HG03095 (cell line): ENCODE data around the gene SLC66A3.

Source experiments
- ATAC-seq: cut with Tn5 transposase; IDR thresholded peaks from one replicate; pipeline ENCODE4 v1.9.1; 2021; ENCODE audit warnings: moderate library complexity; ENCODE audit not compliant: unreplicated experiment

SLC66A3 gene

DNA sequence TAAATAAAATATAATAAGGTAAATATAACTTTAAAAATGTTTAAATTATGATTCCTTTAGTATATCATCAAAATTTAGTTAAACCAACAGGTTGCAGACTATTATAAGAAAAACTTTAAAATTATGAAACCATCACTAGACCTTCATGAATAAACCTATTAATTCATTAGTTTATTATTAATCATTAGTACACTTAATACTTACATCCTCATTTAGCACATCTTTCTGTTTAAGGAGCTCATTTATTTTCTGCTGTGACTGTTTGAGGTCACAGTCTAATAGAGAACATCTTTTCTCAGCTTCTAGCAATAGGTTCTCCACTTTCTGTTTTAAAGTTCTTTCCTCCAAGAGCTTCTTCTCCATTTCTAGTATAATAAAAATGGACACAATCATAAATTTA lies 52.8 kb downstream of the SLC66A3 start:
- ATAC-seq: no peak

DNA sequence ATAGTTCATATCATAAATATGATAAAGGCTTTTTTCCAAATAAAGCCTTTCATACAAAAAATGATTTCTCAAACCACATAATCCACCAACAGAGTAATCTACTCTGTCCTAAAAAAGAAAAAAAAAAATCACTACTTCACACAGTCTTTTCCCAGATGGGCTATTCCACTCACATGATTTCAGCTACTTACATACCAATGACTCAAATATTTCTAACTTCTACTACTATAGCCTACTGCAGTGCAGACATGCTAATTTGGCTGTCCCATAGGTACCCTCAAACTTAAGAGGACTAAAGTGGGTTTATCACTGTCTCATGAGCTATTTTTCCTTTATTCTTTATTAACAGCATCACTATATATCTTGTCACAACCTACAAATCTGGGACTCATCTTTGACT lies 57.4 kb downstream of the SLC66A3 start:
- no peak for ATAC-seq

DNA sequence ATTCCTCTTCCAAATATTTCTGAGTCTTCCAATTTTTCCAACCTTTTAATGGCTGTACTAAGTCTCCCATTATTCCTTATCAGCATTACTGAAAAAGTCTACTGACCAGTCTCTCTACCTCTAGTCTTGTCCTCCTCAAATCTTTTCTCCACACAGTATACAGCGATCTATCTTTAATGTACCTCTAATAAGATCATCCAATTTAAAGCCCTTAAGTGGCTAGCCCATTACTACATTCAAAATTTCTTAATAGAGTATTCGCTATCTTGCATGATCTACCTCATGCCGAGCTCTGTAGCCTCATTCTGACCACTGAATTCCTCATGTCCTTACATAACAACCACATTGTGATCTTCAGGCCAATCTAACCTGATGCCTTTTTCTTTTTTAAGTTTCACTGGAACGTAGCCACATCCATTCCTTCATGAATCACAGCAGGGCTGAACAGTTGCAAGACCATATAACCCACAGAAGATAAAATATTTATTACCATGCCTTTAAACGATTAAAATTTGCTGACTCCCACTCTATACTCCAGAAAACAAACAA lies 57.9 kb downstream of the SLC66A3 start:
- no peak for ATAC-seq

DNA sequence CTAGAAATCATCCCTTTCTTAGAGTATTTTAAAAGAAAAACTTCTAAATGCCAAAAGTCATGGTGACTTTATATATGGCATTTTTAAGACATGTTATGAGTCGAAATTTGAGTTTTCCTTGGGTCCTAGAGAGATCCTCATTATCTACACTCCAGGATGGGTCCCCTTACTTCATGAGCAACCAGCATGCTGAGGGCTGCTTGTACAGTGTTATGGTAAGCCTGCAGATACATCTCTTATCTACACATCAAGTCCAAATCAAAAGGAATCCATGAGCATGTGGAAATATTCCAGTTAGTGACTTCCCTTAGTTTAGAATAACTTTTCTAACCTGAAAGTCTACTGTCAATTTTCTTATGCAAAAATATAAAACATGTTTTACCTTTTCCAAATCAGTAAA lies 58.7 kb downstream of the SLC66A3 start:
- no peak for ATAC-seq

DNA sequence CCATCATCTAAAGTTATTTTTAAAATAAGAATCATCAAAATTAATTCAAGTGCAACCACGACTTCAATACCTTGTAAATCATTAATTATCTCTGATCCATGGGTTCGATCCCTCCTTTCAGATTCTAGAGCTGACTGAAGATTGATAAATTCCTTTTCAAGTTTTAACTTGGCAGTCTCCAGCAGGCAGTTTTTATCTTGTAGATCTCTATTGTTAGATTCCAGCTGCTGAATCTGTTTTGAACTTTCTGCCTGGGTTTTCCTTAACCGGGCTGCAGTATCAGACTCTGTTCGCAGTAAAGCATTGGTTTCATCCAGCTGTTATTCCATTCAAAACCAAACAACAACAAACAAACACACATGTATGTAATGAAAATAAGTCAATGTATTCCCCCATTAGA lies 59.5 kb downstream of the SLC66A3 start:
- no peak for ATAC-seq

DNA sequence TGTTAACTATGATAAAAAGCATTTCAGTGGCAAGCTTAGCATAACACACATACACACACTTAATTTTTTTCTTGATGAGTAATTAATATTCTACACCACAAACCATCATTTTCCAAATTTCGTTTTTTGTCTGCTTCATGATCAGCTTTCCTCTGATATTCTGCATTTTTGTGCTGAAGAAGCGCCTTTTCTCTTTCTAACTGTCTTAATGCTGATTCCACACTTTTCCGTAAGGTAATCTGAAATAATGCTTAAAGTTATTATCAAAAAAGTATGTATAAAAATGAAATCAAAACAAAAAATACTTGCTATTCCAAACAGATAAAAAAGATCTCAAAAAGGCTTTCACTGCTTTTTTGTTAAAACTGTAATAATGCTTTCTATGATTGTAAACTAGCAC lies 60.1 kb downstream of the SLC66A3 start:
- no peak for ATAC-seq

DNA sequence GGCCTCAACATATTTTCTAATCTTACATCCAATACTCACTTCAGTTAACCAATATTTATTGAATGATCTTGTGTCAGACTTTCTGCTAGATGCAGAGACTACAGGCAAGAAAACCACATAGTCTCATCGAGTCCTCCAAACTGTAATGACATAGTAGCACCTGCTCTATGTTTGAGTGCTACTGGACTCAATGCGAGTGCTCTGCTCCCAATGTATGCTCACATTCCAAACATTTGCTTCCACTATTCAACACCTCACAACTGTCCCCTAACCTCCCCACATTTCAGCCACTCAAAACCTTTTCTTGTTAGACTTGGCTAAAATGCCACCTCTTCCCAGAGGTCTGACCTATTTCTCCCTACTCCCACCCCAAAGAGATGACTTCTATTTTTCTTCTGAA lies 65.2 kb downstream of the SLC66A3 start:
- ATAC-seq: no peak

DNA sequence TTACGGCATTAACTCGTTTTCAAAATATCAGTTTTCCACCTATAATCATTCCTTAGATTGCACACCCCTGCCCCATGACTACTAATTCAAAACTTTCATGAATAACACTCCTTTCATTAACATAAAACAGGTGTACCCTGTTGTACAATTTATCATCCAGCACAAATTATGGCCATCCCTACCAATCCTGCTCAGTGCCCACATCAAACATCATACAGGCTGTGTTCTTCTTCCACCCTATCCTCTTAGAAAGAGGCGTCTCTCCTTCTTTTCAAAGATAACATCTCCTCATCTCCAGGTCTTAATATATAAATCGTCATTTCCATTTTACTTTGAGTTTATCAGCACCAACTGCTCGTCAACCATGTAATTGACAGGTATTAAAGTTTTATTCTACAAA lies 67.6 kb downstream of the SLC66A3 start:
- no peak for ATAC-seq

DNA sequence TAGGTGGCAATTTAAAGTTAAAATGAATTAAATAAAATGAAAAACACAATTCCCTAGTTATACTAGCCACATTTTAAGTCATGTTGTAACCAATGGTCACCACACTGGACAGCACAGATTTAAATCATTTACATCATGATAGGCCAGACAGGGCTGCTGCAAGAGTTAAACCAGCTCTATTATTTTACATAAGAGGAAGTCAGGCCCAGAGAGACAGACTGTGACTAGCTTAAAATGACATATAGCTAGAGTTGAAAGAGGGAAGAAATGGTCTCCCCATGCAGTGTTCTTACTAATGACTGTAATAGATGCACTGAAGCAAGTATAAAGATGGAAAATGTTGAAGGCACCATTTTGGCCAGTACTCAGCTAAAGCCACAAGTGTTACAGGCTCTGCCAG lies 69.6 kb downstream of the SLC66A3 start:
- no peak for ATAC-seq

DNA sequence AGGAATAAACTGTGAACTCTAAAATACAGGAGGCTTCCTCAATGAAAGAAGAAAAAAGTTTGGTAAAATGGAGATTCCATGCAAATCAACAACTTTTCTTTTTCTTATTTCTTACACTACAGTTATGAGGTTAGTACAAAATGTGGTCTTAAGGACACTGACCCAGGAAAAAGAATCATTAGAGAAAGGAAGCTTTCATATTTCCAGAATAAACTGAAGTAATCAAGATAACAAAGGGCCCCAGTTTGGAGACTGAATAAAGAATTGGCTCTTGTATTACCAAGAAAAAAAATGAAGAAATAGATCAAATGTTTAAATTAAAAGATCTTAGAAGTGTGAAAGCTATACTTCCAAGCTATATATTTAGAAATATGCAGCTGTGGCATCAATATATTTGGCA lies 72.3 kb downstream of the SLC66A3 start:
- no peak for ATAC-seq
